K562 (cell line): Measurements from ENCODE around the gene SLC38A8. TPM values are rescaled to one million over a fixed set of nuclear protein-coding genes. Genes with fewer than 3 reads are reported as not detected.
A peak's percentile ranks its signal among the peaks of the same experiment; 100 is the strongest.

Experiments used
- ATAC-seq: fragments of 200-7000 bp; cut with Tn5 transposase; 3 replicates; pipeline ENCODE4 v1.9.1; 2020; ENCODE audit warnings: moderate library complexity
- BruUV-seq: library from RNA; stranded (reverse); fragments of 400-500 nt; replicated peaks from 2 replicates; lab custom pipeline; 2021; lab: Mats Ljungman, UMichigan
- CTCF ChIA-PET: fragments of 300-600 bp; formaldehyde crosslinking; extraction: SDS; loops from one replicate; lab custom pipeline; 2021; ENCODE audit warnings: low intra/inter-chr PET ratio; lab: Yijun Ruan, JAX
- POLR2A ChIA-PET: fragments of 300-600, 350-650 bp; sonication (Branson Sonifier 250); formaldehyde crosslinking; extraction: SDS; loops from one replicate; lab custom pipeline; 2021; ENCODE audit warnings: antibody characterized with exemption, inconsistent platforms; lab: Yijun Ruan, JAX
- DNase-seq, 4 experiments: peaks; one replicate each; pipeline versions ENCODE4 v3.0.0 to v3.0.0-alpha.2; 2011 to 2018; ENCODE audit warnings: low spot score in 3 of 4, mixed read lengths in 3 of 4; ENCODE audit errors: extremely low read depth in 1 of 4
- FAIRE-seq: peaks from 2 replicates; lab custom pipeline; 2011; peaks lifted over from hg19 to GRCh38; lab: Jason Lieb, UNC
- H2AFZ ChIP-seq: 2 replicates; pipeline ENCODE4 v1.6.0; 2011; ENCODE audit warnings: low read depth, low read length, control low read depth, inconsistent platforms
- H3K27ac ChIP-seq: fragments of 200-600 bp; 3 replicates; pipeline ENCODE4 v1.8.0; 2011; ENCODE audit warnings: low read depth, mild to moderate bottlenecking, control low read depth, inconsistent platforms, low read length, moderate library complexity, mixed read lengths; ENCODE audit errors: extremely low read depth
- H3K27me3 ChIP-seq, 2 experiments: fragments of 300-600 bp in 1 of 2; 2 replicates in 1 of 2; 3 replicates in 1 of 2; pipeline versions ENCODE4 v1.6.0 to v1.8.0; 2011; ENCODE audit warnings: inconsistent platforms in 2 of 2, low read length in 2 of 2, mild to moderate bottlenecking in 1 of 2, mixed read lengths in 1 of 2, moderate library complexity in 1 of 2; ENCODE audit not compliant: control insufficient read depth in 2 of 2, insufficient read depth in 2 of 2
- H3K36me3 ChIP-seq: fragments of 300-600 bp; 3 replicates; pipeline ENCODE4 v1.8.0; 2011; ENCODE audit warnings: mild to moderate bottlenecking, low read length, inconsistent platforms; ENCODE audit not compliant: control insufficient read depth, insufficient read depth
- H3K4me1 ChIP-seq, 2 experiments: fragments of 200-600 bp in 1 of 2; replicated peaks in 1 of 2; 2 replicates in 1 of 2; 3 replicates in 1 of 2; pipeline versions ENCODE4 v1.5.1 to v1.8.0; 2011; ENCODE audit warnings: inconsistent platforms in 2 of 2, low read length in 2 of 2, mild to moderate bottlenecking in 1 of 2, mixed read lengths in 1 of 2, moderate library complexity in 1 of 2; ENCODE audit not compliant: control insufficient read depth in 2 of 2, insufficient read depth in 2 of 2
- H3K4me2 ChIP-seq: 2 replicates; pipeline ENCODE4 v1.6.1; 2011; ENCODE audit warnings: low read length, control low read depth, inconsistent platforms, mixed read lengths; ENCODE audit not compliant: insufficient read depth
- H3K4me3 ChIP-seq: fragments of 200-600 bp; sonication (generic), shearing (Covaris generic); 2 replicates; pipeline ENCODE4 v1.5.1; 2016; ENCODE audit warnings: control low read depth, inconsistent platforms
- H3K79me2 ChIP-seq: fragments of 200-600 bp; 3 replicates; pipeline ENCODE4 v1.8.0; 2011; ENCODE audit warnings: low read length, inconsistent platforms; ENCODE audit not compliant: control insufficient read depth, insufficient read depth
- H3K9ac ChIP-seq, 2 experiments: 2 replicates each; pipeline versions ENCODE4 v1.6.0 to v1.6.1; 2011; ENCODE audit warnings: low read depth in 2 of 2, low read length in 2 of 2, control low read depth in 1 of 2, inconsistent platforms in 1 of 2, mild to moderate bottlenecking in 1 of 2, mixed read lengths in 1 of 2; ENCODE audit not compliant: insufficient read depth in 1 of 2
- H3K9me1 ChIP-seq: one replicate; pipeline ENCODE4 v1.6.0; 2011; ENCODE audit warnings: inconsistent platforms, mild to moderate bottlenecking, low read length, moderate library complexity; ENCODE audit not compliant: control insufficient read depth, insufficient read depth
- H3K9me3 ChIP-seq: replicated peaks from 2 replicates; pipeline ENCODE4 v1.5.1; 2011; ENCODE audit warnings: low read depth, low read length, inconsistent platforms; ENCODE audit not compliant: control insufficient read depth, insufficient read depth
- H4K20me1 ChIP-seq: replicated peaks from 2 replicates; pipeline ENCODE4 v1.6.1; 2011; ENCODE audit warnings: low read length, inconsistent platforms, mixed read lengths; ENCODE audit not compliant: control insufficient read depth, insufficient read depth
- FUS ChIP-seq: fragments of 200-400 bp; formaldehyde crosslinking; optimal IDR thresholded peaks from 2 replicates; pipeline ENCODE3; 2017; ENCODE audit warnings: low read depth, low read length
- NR2C1 ChIP-seq, 2 experiments: fragments of 450-650 bp; IDR thresholded peaks; 2 replicates each; pipeline ENCODE4 v1.6.1; 2017; ENCODE audit warnings: mild to moderate bottlenecking in 2 of 2, antibody characterized with exemption in 1 of 2, inconsistent platforms in 1 of 2, missing compliant biosample characterization in 1 of 2, missing genetic modification characterization in 1 of 2
- NR2C2 ChIP-seq, 2 experiments: fragments of 200-800 bp in 1 of 2; sonication (Bioruptor generic) in 1 of 2; sonication (generic) in 1 of 2; formaldehyde crosslinking in 1 of 2; IDR thresholded peaks; 2 replicates each; pipeline versions ENCODE4 v1.6.1 to v1.8.0; 2016 to 2022; ENCODE audit warnings: mild to moderate bottlenecking in 1 of 2, missing compliant biosample characterization in 1 of 2, missing genetic modification characterization in 1 of 2, missing genetic modification reagents in 1 of 2
- ZBTB8A ChIP-seq: fragments of 450-650 bp; IDR thresholded peaks from 2 replicates; pipeline ENCODE4 v1.6.1; 2018; ENCODE audit warnings: mild to moderate bottlenecking, moderate library complexity; ENCODE audit not compliant: partially characterized antibody
- WGBS: fragments of 100-300 bp; shearing (Covaris generic); methylation state at CpG from one replicate; pipeline ENCODE4 v1.1.6; 2016; ENCODE audit warnings: low coverage, mixed read lengths; ENCODE audit not compliant: insufficient coverage; ENCODE audit errors: missing lambda C conversion rate; 5-methylcytosine and 5-hydroxymethylcytosine counted together
- in situ Hi-C: fragments of 300-500 bp; cut with MboI; formaldehyde crosslinking; loops from 4 replicates; pipeline ENCODE4 v1.15.0; 2018; ENCODE audit warnings: inconsistent platforms, mixed read lengths
- intact Hi-C: fragments of 100-400 bp; cut with micrococcal nuclease; formaldehyde crosslinking; loops from 2 replicates; pipeline ENCODE4 v1.14.2; 2022
- polyA plus RNA-seq, 8 experiments: library from polyadenylated mRNA; depleted of rRNA in 4 of 8; stranded (reverse) in 5 of 8; unstranded in 3 of 8; fragments of >200 nt; fragmentation: Nextera tagmentation in 2 of 8; fragmentation: Illumina TruSeq in 1 of 8; extraction: Ambion mirVana in 2 of 8; extraction: Trizol in 1 of 8; gene quantifications; 2 replicates each; pipeline versions ENCODE4 v1.2.1 to v1.2.3, GENCODE V29; 2011 to 2014; ENCODE audit warnings: inconsistent platforms in 1 of 8, missing spikeins in 1 of 8
- total RNA-seq, 7 experiments: library from RNA; depleted of rRNA in 6 of 7; stranded (reverse); fragments of >200 nt in 6 of 7; fragmentation: Illumina TruSeq in 2 of 7; extraction: Trizol in 2 of 7; gene quantifications; 2 replicates each; pipeline versions ENCODE4 v1.2.1 to v1.2.3, GENCODE V29; 2011 to 2021; ENCODE audit warnings: low replicate concordance in 1 of 7

SLC38A8 gene
- total and polyA plus RNA-seq, 9 of the 15 experiments (the other 6 are each of a cell fraction or from before 2014, with no cell fraction given): 0.28 TPM; not detected in 8

DNA sequence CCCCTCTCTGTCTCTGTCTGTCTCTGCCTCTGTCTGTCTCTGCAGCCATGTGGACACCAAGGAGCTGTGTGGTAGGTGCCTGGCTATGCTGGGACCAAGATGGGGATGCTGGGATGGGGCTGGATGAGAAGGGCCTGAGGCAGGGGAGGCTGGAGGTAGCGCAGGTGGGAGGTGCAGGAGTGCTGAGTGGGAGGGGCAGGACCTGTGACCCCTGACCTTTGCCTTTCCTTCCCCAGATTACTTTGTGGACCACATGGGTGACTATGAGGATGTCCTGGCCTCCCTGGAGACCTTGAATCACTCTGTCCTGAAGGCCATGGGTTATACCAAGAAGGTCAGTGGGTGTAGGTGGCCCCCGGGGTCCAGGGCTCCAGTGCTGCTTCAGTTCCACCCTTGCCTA is 61.8 kb downstream of the SLC38A8 start:
- ChIA-PET POLR2A (interaction anchor here (0.9 kb wide), 1 partner anchor 9 kb away, joined by 3 read pairs; no protein-coding TSS in a partner anchor), CTCF (no interaction called here)
- Histone ChIP-seq H2AFZ (no peak overlapping the region), H3K9me3 (peaks cover 4% of the 10 kb centered on the region; the same call in 1 of the 2 replicates), H3K4me3 (no peak overlapping the region), H3K79me2 (no peaks in the 10 kb centered on the region), H3K27ac (no peak overlapping the region), H3K4me2 (no peak overlapping the region), H3K9me1 (no peaks in the 10 kb centered on the region), H4K20me1 (no peaks in the 10 kb centered on the region), H3K9ac (no peak overlapping the region), H3K36me3 (no peaks in the 10 kb centered on the region), H3K27me3 (peaks cover 27 to 60% of the 10 kb centered on the region in 2 experiments), H3K4me1 (no peaks in the 10 kb centered on the region; a peak in 1 of 5 replicates)
- no peak; the same call in 2 of the 3 replicates for ATAC-seq
- no peak for DNase-seq
- 46% methylated on average over 2 of the region's 2 CpGs for WGBS
- no peak for TF ChIP-seq NR2C2 (CRISPR knock-in tag; IDR thresholded peaks at IDR 0.05)
- TF ChIP-seq NR2C2 (tag; IDR thresholded peaks at IDR 0.05): peak; percentile 35; the same call in 1 of the 2 replicates
- TF ChIP-seq FUS: no peak
- TF ChIP-seq NR2C1 (IDR thresholded peaks at IDR 0.05): peak; percentile 61
- peak; percentile 59; the same call in 1 of the 2 replicates for TF ChIP-seq NR2C1 (tag; IDR thresholded peaks at IDR 0.05)
- in situ Hi-C loops (no loop called here), intact Hi-C loops (no loop called here)
- no peak for FAIRE-seq
- no TSS peak for BruUV-seq

DNA sequence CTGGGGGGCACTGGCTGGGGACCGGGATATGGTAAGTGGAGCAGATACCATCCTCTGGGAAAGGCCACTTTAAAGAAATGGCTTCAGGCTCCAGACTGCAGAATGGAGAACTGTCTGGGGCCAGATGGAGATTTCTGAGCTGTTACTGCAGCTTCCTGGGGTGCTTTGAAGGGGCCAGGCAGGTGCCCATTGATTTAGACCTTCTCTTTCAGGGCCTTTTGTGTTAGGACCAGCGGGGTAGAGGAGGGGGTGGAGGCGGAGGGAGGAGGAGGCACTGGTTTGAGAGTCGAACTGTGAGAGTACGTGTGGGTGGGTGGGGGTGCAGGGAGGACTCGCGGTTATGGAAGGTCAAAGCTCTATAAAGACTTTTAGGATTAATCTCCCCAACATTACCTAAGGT is 63.2 kb downstream of the SLC38A8 start:
- peaks cover 21 to 70% of the 10 kb centered on the region in 2 experiments for H3K27me3 ChIP-seq
- peaks cover 4% of the 10 kb centered on the region; the same call in 1 of the 2 replicates for H3K9me3 ChIP-seq
- 6% methylated on average over 2 of the region's 7 CpGs for WGBS
- H3K4me2 ChIP-seq: no peak overlapping the region
- POLR2A ChIA-PET: no interaction called here
- no peak overlapping the region for H3K9ac ChIP-seq
- no TSS peak for BruUV-seq
- DNase-seq (no peak), ATAC-seq (no peak), FAIRE-seq (no peak)
- H2AFZ ChIP-seq: no peak overlapping the region
- H3K79me2 ChIP-seq: no peaks in the 10 kb centered on the region
- CTCF ChIA-PET: interaction anchor here (0.6 kb wide), 1 partner anchor 16 kb away, joined by 4 read pairs; no protein-coding TSS in a partner anchor
- H3K36me3 ChIP-seq: no peaks in the 10 kb centered on the region
- no peaks in the 10 kb centered on the region for H3K9me1 ChIP-seq
- no peaks in the 10 kb centered on the region; a peak in 1 of 5 replicates for H3K4me1 ChIP-seq
- in situ Hi-C loops (loop anchor here (10.0 kb wide), 1 partner anchor 65 kb away; the partner anchor contains the start of gene SLC38A8), intact Hi-C loops (no loop called here)
- TF ChIP-seq ZBTB8A: no peak
- H3K4me3 ChIP-seq: no peak overlapping the region
- H4K20me1 ChIP-seq: 0 out of 2 replicates have a peak, but pooled peaks cover 8% of the 10 kb centered on the region
- no peak overlapping the region for H3K27ac ChIP-seq
